GM18951 (cell line): ENCODE data around the gene DOCK3.

Experiments
- POLR2A ChIP-seq: IDR thresholded peaks from 4 replicates; pipeline ENCODE4 v1.6.1; 2011; ENCODE audit warnings: mild to moderate bottlenecking; ENCODE audit not compliant: insufficient read length, insufficient read depth; ENCODE audit errors: extremely low read depth
- in situ Hi-C: fragments of 300-500 bp; cut with MboI; formaldehyde crosslinking; loops from one replicate; pipeline ENCODE4 v1.12.0; 2022; ENCODE audit warnings: low sequenced_read_pairs, mixed read lengths, inconsistent platforms; ENCODE audit not compliant: unreplicated experiment

The DOCK3 gene

DNA sequence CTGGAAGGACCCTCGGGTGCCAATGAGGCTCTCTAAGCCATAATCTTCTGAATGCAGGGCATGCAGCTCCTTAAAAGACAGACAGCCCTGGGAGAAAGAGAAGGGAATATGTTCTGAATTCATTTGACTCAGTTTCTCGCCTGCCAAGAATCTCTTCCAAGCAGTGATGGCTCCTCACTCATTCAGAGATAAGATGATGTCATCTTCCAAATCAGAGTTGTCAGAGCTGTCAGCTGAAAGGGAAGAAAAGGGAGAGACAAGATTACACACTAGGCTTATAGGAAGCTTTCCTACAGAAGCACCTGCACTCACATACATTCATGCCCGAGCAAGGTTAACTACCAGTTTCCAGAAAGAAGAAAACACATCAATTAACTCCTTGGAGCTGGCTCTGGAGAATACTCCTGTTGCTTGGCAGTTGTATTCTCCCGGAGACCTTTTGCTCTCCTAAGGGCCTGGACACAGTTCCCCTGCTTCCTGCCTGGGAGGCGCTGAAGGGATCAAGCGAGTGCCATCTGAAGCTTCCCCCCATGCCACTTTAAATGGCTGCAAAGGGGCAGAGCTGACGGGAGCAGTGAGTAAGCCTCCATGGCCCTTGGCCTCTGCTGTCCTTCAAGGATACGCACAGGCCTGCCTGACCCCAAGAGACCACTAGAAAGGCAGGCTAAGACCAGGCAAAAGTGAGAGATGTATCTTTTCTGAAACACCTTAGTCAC, 724.0 kb downstream of the DOCK3 start:
- in situ Hi-C loops, result loop anchor here (25.0 kb wide), 1 partner anchor 786 kb away; the partner anchor contains the start of genes CISH and MAPKAPK3
- TF ChIP-seq POLR2A, result no peak

DNA sequence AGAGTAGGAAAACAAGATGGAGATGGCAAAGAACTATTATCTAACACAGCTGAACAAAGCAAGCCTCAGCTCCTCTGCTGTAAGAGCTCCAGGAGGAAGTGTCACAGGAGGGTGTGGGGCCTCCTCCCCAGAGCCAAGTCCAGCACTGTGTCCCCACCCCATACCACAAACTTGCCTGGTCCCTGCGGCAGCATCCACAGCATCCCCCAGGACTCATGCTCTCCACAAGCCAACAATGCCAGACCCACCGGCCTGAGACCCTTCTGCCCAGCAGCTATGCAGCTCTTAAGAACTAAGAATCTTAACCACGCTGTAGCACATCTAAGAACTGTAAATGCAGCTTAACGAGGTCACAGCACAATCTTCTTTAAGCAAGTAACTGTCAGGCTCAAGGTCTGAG, 725.4 kb downstream of the DOCK3 start:
- no peak for TF ChIP-seq POLR2A
- in situ Hi-C loops, result no loop called here

DNA sequence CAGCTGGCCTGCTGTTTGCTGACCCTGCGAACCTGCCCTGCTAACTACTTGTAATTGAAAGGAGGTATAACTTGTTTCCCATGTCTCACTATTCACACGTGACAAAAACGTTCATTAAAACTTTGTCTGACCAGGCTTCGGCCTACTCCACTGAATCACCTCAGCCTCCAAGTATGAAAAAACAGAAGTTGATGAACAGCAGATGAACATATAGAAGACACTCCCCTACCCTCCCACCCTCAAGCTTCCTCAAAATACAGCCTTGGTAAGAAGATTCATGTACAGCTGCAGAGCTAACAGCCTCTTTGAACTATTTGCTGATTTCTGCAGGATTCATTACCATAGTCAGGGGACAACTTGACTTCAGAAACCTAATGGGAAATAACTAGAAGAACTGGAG, 727.0 kb downstream of the DOCK3 start:
- in situ Hi-C loops, result no loop called here
- TF ChIP-seq POLR2A, result no peak

DNA sequence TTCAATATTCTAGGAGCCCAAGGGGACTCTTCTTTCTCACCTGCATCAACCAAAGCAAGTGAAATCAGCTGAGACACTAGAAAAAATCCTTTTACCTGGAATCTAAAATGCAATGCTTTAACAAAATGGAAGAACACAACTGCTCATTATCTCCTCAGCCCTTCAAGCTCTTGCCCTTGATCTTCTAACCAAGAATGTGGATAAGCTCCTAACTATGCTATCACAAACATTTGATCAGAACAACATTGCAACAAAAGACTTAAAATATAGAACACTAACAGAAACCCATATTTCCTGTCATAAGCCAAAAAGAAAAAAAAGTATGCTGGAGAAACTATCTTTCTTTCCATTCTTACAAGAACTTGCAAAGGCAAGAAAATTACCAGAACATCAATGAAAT, 728.9 kb downstream of the DOCK3 start:
- in situ Hi-C loops, result no loop called here
- no peak for TF ChIP-seq POLR2A

DNA sequence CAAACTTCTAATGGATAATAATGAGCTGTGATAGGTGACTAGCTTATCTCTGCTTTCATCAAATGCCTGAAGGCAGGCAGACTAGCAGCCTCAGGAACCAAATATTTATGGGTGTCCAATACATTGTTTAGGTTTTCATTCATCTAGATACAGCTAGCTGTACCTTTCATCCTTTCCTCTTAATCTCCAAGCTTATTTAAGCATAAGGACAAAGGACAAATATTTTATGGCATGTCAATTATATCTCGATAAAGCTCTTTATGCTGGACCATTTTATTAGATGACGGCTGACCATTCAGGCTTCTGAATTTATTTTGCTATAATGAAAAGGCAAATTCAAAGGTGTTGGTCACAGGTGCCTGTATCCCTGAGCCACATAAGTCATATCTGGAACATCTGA, 733.3 kb downstream of the DOCK3 start:
- in situ Hi-C loops, result no loop called here
- TF ChIP-seq POLR2A, result no peak

DNA sequence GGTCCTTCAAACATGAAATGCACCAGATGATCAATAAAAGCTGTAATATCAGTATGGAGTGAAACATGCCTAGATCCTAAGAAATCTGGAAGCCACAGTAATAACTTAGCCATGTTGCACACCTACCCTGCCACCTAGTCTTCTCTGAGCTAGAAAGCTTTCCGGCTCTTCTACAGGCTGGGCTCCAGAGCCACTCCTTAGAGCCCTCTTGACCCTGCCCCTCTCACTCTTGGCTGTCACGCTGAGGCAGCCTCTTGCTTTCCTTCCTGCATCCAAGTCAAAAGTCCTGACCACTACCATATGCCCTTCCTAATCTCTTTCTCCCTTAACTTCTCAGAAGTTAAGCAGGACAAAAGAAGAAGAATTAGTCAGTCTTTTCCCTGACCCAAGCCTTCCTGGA, 734.1 kb downstream of the DOCK3 start:
- TF ChIP-seq POLR2A, result no peak
- in situ Hi-C loops, result no loop called here

DNA sequence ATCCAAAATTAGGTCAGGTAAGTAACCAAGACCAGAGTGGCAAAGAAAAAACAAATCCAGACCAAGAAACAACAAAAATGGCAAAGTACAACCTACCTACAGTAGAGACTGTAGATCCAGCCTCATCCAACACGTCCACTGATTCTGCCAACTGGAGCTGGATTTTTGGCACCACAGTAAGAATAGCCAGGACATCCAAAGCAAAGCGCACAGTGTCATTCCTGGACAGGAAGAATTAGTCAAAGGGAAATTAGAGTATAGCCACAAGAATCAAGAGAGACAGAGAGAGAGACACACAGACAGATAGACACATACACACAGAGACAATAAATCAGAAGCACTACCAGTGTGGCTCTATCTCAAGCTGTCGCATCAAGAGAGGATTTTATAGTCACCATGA, 747.5 kb downstream of the DOCK3 start:
- in situ Hi-C loops, result no loop called here

DNA sequence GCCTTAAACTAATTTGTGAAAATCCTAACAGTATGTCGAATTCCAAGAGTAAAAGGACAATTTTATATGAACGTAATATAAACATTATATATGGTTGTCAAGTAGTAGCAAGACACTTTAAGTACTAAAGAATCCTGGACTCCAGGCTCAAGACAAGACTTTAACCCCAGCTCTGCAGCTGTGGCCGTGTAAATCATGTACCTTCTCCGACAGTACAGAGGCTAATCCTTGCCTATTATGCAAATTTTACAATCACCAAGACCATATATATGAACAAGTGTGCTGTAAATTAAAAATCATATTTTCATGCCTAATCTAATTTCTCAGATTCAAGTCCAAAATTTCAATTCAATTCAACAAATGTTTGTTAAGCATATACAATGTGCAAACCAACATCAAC, 752.2 kb downstream of the DOCK3 start:
- no peak for TF ChIP-seq POLR2A
- in situ Hi-C loops, result no loop called here

More for the DNA sequence above, 747.5 kb downstream of the DOCK3 start:
- TF ChIP-seq POLR2A, result no peak

DNA sequence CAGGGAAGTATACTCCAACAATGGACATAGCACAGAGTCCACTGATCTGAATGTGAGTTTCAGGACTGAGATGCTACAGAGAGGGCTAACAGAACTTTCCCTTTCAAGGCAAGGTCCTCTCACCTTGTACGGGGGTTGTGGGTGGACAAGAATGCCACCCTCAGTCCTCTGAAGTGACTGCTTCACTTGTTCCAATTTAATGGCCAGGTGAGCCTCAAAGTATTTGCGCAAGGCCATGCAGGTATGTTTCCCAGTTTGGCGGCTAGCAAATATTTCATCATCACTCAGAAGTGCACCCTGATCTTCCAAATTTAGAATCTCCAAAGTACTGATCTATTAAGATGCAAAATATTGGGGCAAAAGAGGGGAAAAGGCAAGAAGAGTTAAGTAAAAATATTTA, 754.4 kb downstream of the DOCK3 start:
- TF ChIP-seq POLR2A, result no peak
- in situ Hi-C loops, result no loop called here
